NCI-H2029 (cell line): Measurements from ENCODE around the gene PABPC4L.
"Not testable (repeated sequence)": the region's sequence is repeated elsewhere in the genome, so short reads cannot be mapped to it uniquely, and the experiment has no call there.

ENCODE experiments used
- DNase-seq: peaks from one replicate; lab custom pipeline; 2025; lab: John Stamatoyannopoulos, UW

PABPC4L gene

DNA sequence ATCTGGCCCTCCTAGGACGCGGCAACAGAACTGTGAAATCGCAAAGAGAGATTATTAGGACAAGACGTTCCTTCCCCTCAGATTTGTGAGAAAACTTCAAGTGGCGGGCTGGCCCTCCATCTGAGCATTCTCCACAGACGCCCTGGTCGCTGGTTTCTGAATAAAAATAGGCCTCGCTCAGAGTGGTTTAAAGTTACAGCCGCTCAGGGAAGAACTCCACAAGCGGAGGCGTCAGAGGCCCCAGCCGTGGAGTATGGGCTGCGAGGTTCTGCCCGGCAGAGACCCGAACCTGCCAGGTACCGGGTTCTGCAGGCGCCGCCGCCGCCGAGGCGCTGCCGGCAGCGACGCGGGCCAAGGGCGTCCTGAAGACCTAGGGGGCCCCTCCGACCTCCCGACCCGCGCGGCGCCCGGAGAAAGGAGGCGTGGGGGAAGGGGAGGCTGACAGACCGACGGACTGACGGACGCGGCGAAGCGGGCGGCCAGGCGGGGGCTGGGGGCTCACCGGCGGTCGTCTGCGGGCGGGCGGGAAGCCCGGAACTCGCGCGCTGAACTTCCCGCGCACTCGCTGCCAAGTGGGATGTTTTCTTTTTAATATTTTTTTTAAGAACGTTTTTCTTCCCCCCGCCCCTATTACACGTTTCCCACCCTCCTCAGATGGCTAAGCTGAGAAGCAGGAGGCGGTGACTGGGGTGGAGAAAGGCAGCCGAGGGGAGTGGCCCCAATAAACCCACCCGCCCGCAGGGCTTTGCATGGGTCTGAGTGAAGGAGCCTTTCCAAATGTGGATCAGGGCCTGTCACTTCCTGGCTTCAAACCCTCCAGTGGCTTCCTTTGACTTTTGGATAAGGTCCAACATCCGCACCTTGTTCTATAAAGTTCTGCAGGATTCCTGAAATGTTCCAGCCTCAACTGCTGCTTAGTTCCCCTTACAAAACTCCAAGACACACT, at the start of gene PABPC4L:
PABPC4L (minus strand) TSS at position 574 of the 946 bp plus-strand sequence. CDS start 770 bp downstream, outside the sequence.
- DNase-seq = no peak

DNA sequence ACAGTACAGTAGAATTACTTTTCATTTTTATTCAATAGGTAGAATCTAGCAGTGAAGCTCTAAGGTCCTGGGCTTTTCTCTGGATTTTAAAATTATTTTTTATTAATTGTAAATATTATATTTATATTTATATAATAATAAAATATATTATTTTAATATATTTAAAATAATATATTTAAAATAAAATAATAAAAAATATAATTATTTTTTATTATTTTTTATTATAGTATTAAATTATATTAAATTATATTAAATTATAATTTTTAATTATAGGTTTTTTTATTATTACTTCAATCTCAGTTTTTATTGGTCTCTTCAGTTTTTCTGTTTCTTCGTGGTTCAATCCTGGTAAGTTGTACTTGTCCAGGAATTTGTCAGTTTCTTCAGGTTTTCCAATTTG, 49.7 kb upstream of the PABPC4L start:
- no peak for DNase-seq

DNA sequence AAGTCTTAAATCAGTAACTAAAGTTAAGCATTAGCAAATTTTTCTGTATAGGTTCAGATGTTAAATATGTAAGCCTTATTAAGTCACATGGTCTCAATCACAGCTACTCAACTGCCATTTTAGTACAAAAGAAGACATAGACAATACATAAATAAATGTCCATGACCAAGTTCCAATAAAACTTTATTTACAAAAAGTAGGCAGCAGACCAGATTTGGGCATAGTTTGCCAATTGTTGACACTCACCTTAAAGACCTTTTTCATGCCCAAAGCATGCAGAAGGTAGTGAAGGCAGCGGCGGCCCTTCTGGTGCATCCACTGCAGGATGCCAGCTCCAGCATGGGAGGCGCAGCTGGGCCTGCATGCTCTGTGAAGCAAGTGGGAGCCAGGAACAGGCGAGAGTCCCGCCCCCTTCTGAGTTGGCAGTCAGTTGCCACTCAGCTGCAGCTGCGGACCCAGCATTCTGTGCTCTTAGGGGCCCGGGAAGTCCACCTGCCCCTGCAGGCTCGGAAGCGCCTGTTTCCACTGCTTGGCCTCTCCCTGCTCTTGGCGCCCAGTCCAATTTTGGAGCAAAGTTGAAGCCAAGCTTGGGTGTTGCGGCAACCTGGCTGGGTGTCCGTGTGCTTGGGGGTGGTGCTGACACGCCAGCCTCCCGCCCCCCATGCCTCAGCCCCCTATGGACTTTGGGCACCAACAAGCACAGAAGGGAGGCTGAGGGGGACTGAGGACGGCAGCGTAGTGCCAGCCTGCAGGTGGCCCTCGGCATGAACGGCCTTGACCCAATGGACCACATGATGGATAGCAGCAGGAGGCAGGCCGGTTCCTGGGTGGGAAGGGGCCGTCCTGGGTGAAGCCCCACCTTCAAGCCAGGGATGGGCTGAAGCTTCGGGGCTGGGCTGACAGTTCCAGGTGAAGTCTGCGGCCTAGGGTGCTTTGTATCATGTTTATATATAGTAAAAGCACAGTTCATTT, 42.4 kb upstream of the PABPC4L start:
- peak; percentile 3 for DNase-seq

DNA sequence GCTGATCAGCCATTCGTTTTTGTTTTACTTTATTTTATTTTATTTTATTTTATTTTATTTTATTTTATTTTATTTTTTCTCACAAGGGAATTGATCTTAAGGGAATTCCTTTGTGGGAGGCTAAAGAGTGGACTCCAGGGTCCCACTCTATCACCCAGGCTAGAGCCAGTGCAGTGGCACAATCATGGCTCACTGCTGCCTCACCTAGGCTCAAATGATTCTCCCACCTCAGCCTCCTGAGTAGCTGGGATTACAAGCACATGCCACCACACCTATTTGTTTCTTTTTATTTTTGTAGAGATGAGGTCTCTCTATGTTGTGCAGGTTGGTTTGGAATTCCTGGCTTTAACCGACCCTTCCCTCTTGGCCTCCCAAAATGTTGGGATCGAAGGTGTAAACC, 17.5 kb upstream of the PABPC4L start:
- DNase-seq = no peak

DNA sequence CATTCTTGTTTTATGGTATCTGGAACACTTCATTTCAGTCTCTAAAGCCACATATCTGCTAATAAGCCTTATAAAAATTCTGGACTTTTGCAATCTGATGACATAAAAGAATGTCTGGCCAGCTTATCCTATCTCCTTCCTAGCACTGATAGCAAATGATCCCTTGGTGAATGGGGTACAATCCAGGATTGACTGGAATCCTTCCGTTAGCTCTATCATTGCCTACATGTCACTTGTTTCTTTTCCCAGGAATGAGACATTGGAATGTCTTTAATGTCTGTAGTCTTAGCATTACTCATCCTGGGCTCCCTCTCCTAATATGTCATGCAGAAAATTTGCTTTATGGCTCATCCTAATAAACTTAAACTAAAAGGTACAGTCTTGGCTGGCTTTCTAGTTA, 14.8 kb upstream of the PABPC4L start:
- no peak for DNase-seq

DNA sequence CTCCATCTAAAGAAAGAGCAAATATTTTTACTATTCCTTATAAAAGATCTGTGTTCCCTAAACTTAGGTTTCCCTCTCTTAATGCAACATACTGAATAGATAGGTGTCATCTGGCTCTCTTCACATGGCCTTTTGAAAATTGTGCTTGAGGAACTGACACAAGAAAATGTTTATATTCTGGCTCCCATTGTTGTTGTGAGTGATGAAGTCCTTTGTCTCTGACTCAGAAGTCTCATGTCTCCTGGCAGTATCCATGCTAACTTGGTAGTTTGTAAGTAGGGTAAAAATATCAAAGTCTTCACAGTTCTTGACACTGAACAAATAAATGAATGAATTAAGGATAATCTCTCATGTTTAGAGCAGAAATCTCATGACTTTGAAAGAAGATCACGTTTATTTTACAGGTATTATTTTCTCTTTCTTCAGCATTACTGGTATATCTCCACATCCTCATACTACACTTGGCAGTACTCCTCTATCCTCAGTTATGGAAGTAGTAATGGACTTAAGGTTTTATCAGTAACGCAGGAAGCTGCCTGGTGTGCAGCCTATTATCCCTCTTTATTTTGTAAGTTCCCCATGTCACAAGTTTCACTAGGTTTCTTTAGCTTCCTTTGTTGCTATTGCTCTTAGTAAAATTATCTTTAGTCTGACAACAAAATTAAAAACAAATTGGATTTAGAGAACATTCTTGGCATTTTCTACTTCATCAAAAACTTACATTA, 14.2 kb upstream of the PABPC4L start:
- no peak for DNase-seq

DNA sequence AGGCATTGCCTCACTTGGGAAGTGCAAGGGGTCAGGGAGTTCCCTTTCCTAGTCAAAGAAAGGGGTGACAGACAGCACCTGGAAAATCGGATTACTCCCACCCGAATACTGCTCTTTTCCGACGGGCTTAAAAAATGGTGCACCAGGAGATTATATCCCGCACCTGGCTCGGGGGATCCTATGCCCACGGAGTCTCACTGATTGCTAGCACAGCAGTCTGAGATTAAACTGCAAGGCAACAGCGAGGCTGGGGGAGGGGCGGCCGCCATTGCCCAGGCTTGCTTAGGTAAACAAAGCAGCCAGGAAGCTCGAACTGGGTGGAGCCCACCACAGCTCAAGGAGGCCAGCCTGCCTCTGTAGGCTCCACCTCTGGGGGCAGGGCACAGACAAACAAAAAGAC, 6.4 kb upstream of the PABPC4L start:
- DNase-seq = not testable (repeated sequence)

DNA sequence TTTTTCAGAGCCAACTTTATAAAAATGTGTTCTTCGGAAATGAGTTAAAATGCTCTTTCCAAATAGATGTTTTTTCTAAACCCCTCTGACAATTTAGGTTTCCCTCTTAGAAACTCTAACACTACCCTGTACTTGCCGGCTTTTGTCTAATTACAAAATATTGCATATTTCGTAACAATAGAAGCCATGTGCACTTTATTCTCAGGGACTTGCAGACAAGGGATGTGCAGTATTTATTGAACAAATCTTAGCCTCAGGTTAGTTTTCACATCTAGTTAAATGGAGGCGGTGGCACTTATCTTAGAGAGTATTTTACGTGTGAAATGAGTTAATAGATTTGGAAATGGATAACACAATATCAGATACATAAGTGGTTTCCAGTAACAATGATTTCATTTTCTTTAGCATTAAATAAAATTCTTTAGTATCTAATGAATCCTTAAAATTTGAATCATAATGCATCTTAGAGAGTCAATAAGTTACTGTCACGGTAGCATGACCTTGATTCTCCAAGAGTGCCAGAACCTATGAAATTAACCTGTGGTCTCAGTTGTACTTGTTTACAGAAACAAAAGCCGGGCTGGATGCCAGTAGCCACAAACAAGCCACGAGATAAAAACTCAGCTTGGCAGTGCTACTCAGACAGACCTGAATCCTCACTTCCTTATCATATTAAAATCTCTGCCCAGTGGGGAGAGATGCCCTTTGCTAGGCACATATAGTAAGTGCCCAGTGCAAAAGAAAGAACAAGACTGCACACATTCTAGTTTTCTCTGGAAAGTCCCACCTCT, 772 bp upstream of the PABPC4L start:
- peak; percentile 24 for DNase-seq

DNA sequence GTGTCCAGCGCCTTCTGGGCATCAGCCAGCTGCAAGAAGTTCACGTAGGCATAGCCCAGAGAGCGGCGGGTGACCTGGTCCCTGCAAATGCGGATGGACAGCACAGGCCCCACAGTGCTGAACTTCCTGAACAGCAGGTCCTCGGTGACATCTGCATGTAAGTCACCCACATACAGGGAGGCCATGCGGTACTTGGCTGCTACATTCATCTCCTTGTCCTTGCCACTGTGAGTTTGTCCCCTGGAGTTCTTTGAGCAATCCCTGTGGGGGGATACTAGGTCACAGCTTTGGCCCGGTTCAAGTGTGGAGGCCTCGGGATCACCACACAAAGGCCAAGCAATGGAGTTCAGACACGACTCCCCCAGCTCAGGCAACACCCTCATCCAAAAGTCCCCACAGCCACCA, 776 bp downstream of the PABPC4L start:
- no peak for DNase-seq

DNA sequence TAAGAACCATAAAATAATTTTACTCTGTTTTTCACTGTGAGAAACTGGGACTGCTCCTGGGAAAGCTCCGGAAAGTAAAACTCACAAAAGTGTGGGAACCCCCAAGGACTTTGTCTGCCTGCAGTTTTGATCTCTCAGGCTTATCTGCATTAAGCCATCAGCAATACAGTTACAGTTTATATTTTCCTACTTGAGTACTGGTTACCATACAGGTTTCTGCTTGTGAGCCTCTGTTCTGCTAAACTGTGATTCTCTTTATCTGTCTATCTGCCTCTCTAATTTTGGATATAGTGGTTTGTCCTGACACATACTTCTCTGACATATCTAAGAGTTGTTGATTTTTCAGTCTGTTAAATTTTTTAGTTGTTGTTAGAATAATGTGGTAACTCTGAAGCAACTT, 11.6 kb downstream of the PABPC4L start:
- no peak for DNase-seq

DNA sequence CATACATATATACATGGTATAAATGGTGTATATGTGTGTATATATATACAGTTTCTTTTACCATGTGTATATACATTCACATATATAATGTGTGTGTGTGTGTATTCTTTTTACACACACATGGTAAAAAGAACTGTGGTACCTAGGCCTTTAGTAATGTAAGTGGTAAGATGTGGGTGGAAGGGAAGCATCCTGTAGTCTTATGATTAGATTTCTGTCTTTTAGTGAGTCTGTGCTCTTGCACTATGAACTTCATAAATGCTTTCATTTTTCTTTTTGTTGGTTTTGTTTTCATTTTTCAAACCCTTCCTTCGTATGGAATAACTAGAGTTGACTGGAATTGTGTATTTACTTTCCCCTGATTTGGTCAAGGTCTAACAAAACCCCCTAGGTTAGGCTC, 12.1 kb downstream of the PABPC4L start:
- no peak for DNase-seq

DNA sequence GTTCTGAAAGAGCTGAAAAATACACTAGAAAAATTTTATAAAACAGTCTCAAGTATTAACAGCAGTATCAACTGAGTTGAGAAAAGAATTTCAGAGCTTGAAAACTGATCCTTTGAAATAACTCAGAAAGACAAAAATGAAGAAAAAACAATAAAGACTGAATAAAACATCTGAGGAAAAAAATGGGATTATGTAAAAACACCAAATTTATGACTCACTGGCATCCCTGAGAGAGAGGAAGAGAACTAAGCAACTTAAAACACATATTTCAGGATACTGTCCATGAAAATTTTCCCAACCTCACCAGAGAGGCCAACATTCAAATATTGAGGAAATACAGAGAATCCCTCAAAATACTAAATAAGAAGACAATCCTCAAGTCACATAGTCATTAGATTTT, 22.9 kb downstream of the PABPC4L start:
- no peak for DNase-seq

DNA sequence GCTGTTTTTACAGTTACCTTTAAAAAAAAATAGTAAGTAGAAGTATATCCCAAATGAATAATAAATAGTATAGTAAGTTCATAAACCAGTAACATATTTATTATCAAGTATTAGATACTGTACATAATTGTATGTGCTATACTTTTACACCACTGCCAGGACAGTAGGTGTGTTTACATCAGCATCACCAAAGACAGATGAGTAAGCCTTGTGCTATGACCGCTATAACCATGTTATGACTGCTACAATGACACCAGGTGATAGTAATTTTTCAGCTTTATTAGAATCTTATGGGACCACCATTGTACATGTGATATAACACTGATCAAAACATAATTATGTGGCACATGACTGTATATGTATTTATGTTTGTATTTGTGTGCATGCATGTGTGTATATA, 27.3 kb downstream of the PABPC4L start:
- no peak for DNase-seq

DNA sequence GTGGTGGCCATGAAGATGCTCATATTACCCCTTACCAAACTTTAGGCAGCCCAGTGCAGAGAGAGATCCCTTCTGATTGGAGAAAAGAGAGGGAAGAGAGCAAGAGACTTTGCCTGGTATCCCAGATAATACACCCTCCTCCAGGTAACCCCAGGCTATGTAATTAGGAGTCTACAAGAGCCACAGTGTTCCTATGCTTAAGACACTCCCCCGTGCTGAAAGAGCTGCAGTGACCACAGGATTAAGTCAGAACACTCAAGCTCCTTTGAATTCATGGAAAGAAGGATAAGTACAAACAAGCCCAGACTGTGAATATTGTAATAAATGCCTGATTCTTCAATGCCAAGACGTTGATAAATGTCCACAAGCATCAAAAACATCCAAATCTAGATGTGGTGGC, 41.4 kb downstream of the PABPC4L start:
- no peak for DNase-seq

DNA sequence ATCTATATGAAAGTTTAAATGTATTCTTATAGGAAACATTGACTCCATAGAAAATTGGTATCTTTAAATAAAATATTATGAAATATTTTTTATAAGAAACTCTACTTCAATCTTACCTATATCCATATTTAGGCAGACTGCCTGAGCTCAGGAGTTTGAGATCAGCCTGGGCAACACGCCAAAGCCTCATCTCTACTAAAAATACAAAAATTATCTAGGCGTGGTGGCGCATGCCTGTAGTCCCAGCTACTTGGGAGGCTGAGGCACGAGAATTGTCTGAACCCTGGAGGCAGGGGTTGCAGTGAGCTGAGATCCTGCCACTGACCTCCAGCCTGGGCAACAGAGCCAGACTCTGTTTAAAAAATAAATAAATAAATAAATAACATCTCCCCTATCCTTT, 47.5 kb downstream of the PABPC4L start:
- DNase-seq = no peak

DNA sequence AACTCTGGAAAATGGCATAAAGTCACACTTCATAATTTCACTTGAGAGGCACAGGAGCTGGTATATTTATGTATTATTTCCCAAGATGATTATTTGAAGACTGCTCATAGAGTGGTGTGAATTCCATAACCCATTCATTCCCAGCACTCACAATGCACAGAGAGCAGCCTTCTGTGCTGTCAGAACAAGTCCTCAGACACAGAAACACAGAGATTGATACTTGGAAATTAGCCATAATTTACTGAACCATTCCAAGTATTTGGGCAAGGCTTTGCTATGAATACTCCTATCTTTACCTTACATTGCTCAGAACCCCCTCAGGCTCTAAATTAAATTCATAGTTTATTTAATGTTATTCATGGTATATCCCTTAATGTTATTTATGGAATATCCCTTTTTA, 53.6 kb downstream of the PABPC4L start:
- DNase-seq = no peak
